ENCODE data around the gene SFMBT1. TPM values are rescaled to one million over a fixed set of nuclear protein-coding genes. Genes with fewer than 3 reads are reported as not detected.

Gene SFMBT1
- total RNA-seq, 2 donors from 2014 or later = 16.7 to 17.4 TPM

DNA sequence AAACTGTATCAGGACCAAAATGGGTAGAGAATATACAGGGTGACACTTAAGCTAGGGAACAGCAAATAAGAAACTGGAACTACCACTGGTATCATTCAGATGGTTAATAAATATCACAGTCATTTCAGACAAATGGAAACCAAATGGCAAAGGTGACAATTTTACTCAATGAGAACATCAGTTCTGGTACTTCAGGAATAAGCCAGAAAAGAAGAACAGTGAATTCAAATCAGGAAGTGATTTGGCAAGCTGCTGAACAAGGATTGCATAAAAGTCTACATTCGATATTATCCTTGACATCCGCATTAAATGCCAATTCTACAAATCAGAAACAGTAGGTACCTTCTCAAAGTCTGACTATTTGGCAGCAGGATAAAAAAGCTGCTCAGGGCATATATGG, 125.0 kb downstream of the SFMBT1 start:
- no peak overlapping the region for H3K27ac ChIP-seq

GRCh38 chr3:52917044-52917443, 128.8 kb downstream of the SFMBT1 start:
- Histone ChIP-seq H3K36me3 (peaks cover 40% of the 10 kb centered on the region), H3K9me3 (no peaks in the 10 kb centered on the region), H3K4me3 (no peak overlapping the region), H3K27me3 (no peaks in the 10 kb centered on the region), H3K27ac (no peak overlapping the region), H3K4me1 (no peaks in the 10 kb centered on the region)
- no peak for TF ChIP-seq CTCF (IDR thresholded peaks at IDR 0.05)
- no peak for DNase-seq (ENCODE audit: low spot score)

More for the DNA sequence above, 125.0 kb downstream of the SFMBT1 start:
- no peaks in the 10 kb centered on the region for H3K27me3 ChIP-seq
- peaks cover 27% of the 10 kb centered on the region for H3K36me3 ChIP-seq
- H3K9me3 ChIP-seq = no peaks in the 10 kb centered on the region
- TF ChIP-seq CTCF (IDR thresholded peaks at IDR 0.05) = no peak
- H3K4me3 ChIP-seq = no peak overlapping the region
- H3K4me1 ChIP-seq = no peaks in the 10 kb centered on the region
- no peak for DNase-seq (ENCODE audit: low spot score)

GRCh38 chr3:52915294-52915693, 130.6 kb downstream of the SFMBT1 start:
- TF ChIP-seq CTCF (IDR thresholded peaks at IDR 0.05) = no peak
- H3K36me3 ChIP-seq = peaks cover 27% of the 10 kb centered on the region
- no peaks in the 10 kb centered on the region for H3K4me1 ChIP-seq
- H3K27ac ChIP-seq = no peak overlapping the region
- no peaks in the 10 kb centered on the region for H3K9me3 ChIP-seq
- H3K27me3 ChIP-seq = no peaks in the 10 kb centered on the region
- H3K4me3 ChIP-seq = no peak overlapping the region
- DNase-seq (ENCODE audit: low spot score) = no peak

DNA sequence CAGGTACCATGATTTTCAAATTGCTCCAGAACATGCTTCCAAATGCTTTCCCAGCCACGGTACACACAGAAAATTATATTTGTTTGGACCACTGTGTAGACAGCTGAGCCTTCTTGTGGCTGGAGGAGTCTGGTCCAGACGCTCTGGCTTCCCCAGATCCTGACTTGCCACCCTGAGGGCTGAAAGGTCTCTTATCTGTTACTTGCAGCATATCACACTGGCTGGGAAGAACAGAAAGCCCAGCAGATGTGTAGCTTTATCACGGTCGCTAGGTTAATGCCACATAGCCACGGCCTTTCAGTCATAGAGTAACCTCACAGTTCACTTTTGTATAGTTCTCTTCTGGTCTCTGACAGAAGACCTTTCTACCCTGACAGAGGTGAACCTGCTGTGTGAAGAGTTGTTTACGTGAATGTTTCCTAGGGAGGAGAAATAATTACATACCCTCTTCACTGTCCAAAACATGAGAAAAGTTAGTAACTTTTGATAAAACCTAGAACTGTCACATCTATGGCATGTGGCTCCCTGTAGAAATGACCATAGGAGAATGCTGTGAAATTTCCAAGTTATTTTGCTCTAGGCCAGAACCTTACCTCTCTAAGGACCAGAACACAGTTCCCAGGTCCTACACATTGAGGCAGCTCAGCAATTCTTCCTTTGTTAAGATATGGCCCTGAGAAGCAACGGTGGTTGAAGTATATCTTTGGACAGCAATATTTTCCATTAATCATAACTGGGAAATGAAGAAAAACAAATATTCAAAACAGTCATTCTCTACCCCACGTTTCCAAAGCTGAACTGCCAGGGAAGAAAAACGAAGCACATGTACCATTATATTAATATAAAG, 132.8 kb downstream of the SFMBT1 start:
- peaks cover 16% of the 10 kb centered on the region for H3K36me3 ChIP-seq
- no peak overlapping the region for H3K4me3 ChIP-seq
- no peaks in the 10 kb centered on the region for H3K27me3 ChIP-seq
- TF ChIP-seq CTCF (IDR thresholded peaks at IDR 0.05) = no peak
- no peak overlapping the region for H3K27ac ChIP-seq
- no peak for DNase-seq (ENCODE audit: low spot score)
- H3K4me1 ChIP-seq = no peaks in the 10 kb centered on the region
- H3K9me3 ChIP-seq = no peaks in the 10 kb centered on the region

GRCh38 chr3:52910823-52911222, 135.1 kb downstream of the SFMBT1 start:
- H3K4me1 ChIP-seq = no peaks in the 10 kb centered on the region
- DNase-seq (ENCODE audit: low spot score) = no peak
- H3K36me3 ChIP-seq = peaks cover 26% of the 10 kb centered on the region
- H3K9me3 ChIP-seq = no peaks in the 10 kb centered on the region
- TF ChIP-seq CTCF (IDR thresholded peaks at IDR 0.05) = no peak
- no peaks in the 10 kb centered on the region for H3K27me3 ChIP-seq
- H3K4me3 ChIP-seq = no peak overlapping the region
- no peak overlapping the region for H3K27ac ChIP-seq

DNA sequence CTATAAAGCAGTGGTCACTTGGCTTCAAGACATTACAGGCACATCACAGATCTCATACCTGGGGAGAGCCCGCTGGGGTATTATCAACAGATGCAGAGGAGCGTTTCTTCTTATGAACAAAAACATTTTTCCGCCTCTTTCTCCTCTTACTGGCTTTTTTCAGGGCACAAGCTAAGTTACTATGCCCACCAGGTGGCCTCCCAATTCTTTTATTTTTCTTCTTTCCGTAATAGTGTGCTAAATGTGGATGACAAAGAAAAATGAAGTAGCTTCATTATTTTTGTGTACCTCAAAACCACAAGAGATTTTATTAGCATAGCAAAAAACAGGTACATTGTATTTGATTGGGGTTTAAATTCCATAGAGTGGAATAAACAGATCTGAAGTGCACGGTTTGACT, 138.4 kb downstream of the SFMBT1 start:
- no peaks in the 10 kb centered on the region for H3K9me3 ChIP-seq
- no peaks in the 10 kb centered on the region for H3K4me1 ChIP-seq
- peaks cover 17% of the 10 kb centered on the region for H3K36me3 ChIP-seq
- no peak for DNase-seq (ENCODE audit: low spot score)
- no peak overlapping the region for H3K4me3 ChIP-seq
- no peaks in the 10 kb centered on the region for H3K27me3 ChIP-seq
- no peak overlapping the region for H3K27ac ChIP-seq
- no peak for TF ChIP-seq CTCF (IDR thresholded peaks at IDR 0.05)

Data from right atrium auricular region (tissue), 2 donors.